Measurements from ENCODE around the gene TCP11.

TCP11 gene

DNA sequence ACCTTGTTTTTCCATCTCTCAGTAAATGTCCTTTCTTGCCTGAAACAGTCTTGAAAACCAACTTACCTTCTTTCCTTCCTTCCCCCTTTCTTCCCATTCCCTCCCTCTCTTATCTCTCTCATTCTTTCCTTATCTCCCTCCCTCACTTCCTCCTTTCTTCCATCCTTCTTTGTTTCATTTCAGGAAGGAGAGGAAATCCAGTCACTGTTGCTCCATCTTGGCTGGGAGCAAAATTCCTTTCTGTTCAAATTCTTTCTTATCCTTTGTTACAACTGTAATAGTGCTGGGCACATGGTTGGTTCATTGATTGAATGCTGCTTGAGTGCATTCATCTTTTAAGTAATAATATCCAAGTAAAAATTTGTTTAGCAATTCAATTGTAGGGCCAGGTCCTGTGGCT lies 17.4 kb upstream of the TCP11 start:
- no peak for DNase-seq (ENCODE audit: insufficient read length, low spot score)
- TF ChIP-seq, protein P1, sequence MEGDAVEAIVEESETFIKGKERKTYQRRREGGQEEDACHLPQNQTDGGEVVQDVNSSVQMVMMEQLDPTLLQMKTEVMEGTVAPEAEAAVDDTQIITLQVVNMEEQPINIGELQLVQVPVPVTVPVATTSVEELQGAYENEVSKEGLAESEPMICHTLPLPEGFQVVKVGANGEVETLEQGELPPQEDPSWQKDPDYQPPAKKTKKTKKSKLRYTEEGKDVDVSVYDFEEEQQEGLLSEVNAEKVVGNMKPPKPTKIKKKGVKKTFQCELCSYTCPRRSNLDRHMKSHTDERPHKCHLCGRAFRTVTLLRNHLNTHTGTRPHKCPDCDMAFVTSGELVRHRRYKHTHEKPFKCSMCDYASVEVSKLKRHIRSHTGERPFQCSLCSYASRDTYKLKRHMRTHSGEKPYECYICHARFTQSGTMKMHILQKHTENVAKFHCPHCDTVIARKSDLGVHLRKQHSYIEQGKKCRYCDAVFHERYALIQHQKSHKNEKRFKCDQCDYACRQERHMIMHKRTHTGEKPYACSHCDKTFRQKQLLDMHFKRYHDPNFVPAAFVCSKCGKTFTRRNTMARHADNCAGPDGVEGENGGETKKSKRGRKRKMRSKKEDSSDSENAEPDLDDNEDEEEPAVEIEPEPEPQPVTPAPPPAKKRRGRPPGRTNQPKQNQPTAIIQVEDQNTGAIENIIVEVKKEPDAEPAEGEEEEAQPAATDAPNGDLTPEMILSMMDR (IDR thresholded peaks at IDR 0.05; ENCODE audit: insufficient read depth, missing control alignments) = no peak
- no peak for FAIRE-seq

DNA sequence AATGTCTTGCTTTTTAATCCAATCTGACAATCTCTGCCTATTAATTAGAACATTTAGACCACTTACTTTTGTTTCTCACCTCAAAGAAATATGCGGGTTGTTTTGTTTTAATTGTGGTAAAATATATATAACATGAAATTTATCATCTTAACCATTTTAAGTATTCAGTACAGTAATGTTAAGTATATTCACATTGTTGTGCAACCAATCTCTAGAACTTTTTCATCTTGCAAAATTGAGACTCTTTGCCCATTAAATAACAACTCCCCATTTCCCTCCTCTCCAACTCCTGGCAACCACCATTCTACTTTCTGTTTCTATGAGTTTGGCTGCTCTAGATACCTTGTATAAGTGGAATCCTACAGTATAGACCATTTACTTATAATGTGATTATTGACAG lies 13.8 kb upstream of the TCP11 start:
- FAIRE-seq = no peak
- DNase-seq (ENCODE audit: insufficient read length, low spot score) = no peak
- TF ChIP-seq, protein P1 (IDR thresholded peaks at IDR 0.05; ENCODE audit: insufficient read depth, missing control alignments) = no peak

DNA sequence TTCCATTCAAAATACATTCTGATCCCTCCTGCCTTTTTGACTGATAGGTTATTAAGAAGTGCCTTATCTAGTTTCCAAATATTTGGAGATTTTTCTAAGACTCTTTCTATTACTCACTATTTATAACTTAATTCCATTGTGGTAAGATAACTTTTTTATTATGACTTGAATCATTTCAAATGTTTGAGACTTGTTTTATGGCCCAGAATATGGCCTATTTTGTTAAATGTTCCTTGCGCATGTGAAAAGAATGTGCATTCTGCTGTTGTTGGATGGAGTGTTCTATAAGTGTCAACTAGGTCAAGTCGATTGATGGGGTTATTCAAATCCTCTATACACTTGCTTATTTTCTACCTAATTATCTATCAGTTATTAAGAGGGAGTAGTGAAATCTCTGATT lies 13.1 kb upstream of the TCP11 start:
- FAIRE-seq (no peak), DNase-seq (ENCODE audit: insufficient read length, low spot score) (no peak)
- TF ChIP-seq, protein P1 (IDR thresholded peaks at IDR 0.05; ENCODE audit: insufficient read depth, missing control alignments) = no peak

DNA sequence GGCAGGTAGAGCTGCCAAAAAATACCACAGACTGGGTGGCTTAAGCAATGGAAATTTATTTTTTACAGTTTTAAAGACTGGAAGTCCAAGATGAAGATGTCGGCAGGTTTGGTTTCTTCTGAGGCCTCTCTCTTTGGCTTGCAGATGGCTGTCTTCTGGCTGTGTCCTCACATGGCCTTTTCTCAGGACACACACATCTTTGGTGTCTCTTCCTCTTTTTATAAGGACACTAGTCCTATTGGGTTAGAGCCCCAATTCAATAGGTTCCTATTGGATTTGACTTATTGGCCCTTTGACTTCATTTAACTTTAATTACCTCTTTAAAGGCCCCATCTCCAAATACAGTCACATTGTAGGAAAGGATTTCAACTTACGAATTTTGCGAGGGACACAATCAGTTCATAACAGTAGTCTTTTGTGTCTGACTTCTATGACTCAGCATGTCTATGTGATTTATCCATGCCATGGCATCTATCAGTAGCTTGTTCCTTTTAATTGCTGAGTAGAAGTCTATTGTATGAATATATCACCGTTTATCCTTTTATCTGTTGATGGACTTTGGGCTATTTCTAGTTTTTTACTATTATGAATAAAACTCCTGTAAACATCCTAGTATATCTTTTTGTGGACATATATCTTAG lies 11.0 kb upstream of the TCP11 start:
- DNase-seq (ENCODE audit: insufficient read length, low spot score) (no peak), FAIRE-seq (no peak)
- TF ChIP-seq, protein P1 (IDR thresholded peaks at IDR 0.05; ENCODE audit: insufficient read depth, missing control alignments) = no peak

DNA sequence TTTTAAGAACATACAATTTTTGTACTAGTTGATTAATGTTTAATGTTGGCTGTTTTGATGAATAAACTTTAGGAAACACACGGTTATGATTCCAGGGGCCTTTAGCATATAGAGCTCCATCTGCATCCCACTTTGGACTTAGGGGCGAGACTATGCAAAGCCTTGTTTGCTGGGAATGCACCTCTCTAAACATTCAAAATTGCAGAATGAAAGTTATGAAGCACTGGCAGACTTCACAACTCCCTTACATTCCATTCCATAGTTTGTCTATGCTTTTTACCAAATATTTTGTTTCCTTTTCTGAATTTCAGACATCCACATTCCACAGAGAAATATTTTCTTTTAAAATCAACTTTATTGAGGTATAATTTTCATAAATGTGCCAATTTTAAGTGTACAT lies 10.3 kb upstream of the TCP11 start:
- FAIRE-seq (no peak), DNase-seq (ENCODE audit: insufficient read length, low spot score) (no peak)
- TF ChIP-seq, protein P1 (IDR thresholded peaks at IDR 0.05; ENCODE audit: insufficient read depth, missing control alignments) = no peak

DNA sequence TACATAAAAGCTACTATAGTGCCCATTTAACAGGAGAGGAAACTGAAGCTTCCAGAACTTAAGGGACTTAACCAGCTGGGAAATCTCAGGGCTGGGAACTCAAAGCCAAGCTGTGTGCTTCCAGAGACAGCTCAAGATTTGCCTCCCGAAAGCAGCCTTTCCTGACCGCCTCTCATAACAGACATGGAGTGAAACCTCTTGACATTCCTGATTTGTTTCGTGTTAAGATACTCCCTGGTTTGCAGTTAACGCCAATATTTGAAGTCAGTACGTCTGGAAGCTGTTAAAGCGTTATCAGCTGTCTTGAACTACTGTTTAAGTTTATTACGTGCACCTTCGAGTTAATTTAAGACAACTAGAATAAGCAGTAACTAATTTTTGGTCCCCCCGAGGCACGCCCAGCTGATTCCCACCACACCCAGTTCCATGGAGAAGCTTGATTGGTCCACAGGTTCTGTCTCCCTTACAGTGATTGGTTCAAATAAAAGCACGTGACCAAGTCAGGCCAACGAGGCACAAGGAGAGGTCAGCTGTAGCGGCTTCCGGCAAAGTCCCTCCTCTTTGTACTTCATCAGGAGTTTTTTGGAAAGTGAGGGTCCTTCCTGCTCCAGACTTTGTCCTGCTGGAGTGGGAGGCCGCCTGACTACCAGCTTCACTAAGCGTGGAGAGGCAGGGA lies 8.9 kb upstream of the TCP11 start:
- DNase-seq (ENCODE audit: insufficient read length, low spot score) (no peak), FAIRE-seq (no peak)
- TF ChIP-seq, protein P1 (IDR thresholded peaks at IDR 0.05; ENCODE audit: insufficient read depth, missing control alignments) = no peak

DNA sequence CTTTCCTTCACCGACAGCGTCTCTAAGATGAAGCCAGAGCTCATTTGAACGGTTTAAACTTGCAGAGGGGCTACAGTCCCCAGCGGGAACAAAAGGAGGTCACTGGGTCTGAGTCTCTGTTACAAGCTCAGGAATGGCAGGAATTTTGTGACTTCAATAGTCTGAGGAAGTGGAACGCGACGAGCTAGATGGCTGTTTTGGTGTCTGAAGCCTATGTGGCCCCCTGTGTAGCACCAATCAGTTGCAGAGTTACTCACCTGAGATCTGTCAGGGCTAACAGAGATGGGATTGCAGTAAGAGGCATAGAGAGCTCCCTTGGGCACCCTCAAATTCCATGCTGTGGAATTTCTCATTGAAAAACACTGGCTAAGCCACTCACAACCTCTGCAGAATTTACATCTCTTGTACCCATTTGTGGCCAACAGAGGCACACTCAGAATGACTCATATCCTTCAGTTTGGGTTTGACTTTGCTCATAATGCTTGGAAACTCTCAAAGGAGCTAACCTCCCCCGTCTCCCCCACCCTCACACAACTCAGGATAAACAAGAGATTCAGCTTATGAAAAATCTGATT lies 7.1 kb upstream of the TCP11 start:
- TF ChIP-seq, protein P1 (IDR thresholded peaks at IDR 0.05; ENCODE audit: insufficient read depth, missing control alignments) = no peak
- no peak for DNase-seq (ENCODE audit: insufficient read length, low spot score)
- no peak for FAIRE-seq

Data from D721Med (cell line).